Dendritic cell treated with granulocyte-macrophage colony-stimulating factor and Interleukin-4, amounts not matched to agents 40 ng/mL and 50 ng/mL, for 4 days (primary cell): ENCODE measurements around the gene PDGFC.
A peak's percentile ranks its signal among the peaks of the same experiment; 100 is the strongest.
"Not testable (repeated sequence)": the region's sequence is repeated elsewhere in the genome, so short reads cannot be mapped to it uniquely, and the experiment has no call there.

Experiments
- H3K27ac Mint-ChIP-seq: one replicate; pipeline ENCODE4 v1.8.0; 2022; ENCODE audit warnings: mild to moderate bottlenecking, mixed read lengths
- H3K27me3 Mint-ChIP-seq: one replicate; pipeline ENCODE4 v1.8.0; 2022; ENCODE audit warnings: mild to moderate bottlenecking, mixed read lengths
- H3K36me3 Mint-ChIP-seq: one replicate; pipeline ENCODE4 v1.8.0; 2022; ENCODE audit warnings: low read depth, mixed read lengths
- H3K4me1 Mint-ChIP-seq: one replicate; pipeline ENCODE4 v1.8.0; 2022; ENCODE audit warnings: low read depth, mixed read lengths
- H3K4me3 Mint-ChIP-seq: one replicate; pipeline ENCODE4 v1.8.0; 2022; ENCODE audit warnings: mild to moderate bottlenecking, moderate library complexity, mixed read lengths
- H3K9me3 Mint-ChIP-seq: one replicate; pipeline ENCODE4 v1.8.0; 2022; ENCODE audit warnings: mixed read lengths
- intact Hi-C: fragments of 100-400 bp; cut with micrococcal nuclease; formaldehyde crosslinking; loops from one replicate; pipeline ENCODE4 v1.15.0; 2022

PDGFC gene

GRCh38 chr4:156934259-156934635, 37.4 kb downstream of the PDGFC start:
- Mint-ChIP-seq H3K9me3 (peaks cover 20% of the 10 kb centered on the region), H3K4me1 (peaks cover 12% of the 10 kb centered on the region), H3K27me3 (no peaks in the 10 kb centered on the region), H3K4me3 (no peak overlapping the region), H3K36me3 (peaks cover 42% of the 10 kb centered on the region), H3K27ac (no peak overlapping the region)
- intact Hi-C loops, result no loop called here

GRCh38 chr4:156933633-156934258, 37.9 kb downstream of the PDGFC start:
- H3K4me3 Mint-ChIP-seq, result no peak overlapping the region
- H3K36me3 Mint-ChIP-seq, result peaks cover 42% of the 10 kb centered on the region
- no peaks in the 10 kb centered on the region for H3K27me3 Mint-ChIP-seq
- H3K4me1 Mint-ChIP-seq, result peaks cover 12% of the 10 kb centered on the region
- H3K27ac Mint-ChIP-seq, result peak overlapping the region; percentile 11
- H3K9me3 Mint-ChIP-seq, result peaks cover 20% of the 10 kb centered on the region
- intact Hi-C loops, result no loop called here

DNA sequence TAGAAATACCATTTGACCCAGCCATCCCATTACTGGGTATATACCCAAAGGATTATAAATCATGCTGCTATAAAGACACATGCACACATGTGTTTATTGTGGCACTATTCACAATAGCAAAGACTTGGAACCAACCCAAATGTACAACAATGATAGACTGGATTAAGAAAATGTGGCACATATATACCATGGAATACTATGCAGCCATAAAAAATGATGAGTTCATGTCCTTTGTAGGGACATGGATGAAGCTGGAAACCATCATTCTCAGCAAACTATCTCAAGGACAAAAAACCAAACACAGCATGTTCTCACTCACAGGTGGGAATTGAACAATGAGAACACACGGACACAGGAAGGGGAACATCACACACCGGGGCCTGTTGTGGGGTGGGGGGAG, 39.2 kb downstream of the PDGFC start:
- H3K4me1 Mint-ChIP-seq, result peaks cover 12% of the 10 kb centered on the region
- H3K36me3 Mint-ChIP-seq, result peaks cover 54% of the 10 kb centered on the region
- H3K27ac Mint-ChIP-seq, H3K27me3 Mint-ChIP-seq, intact Hi-C loops, H3K4me3 Mint-ChIP-seq: not testable (repeated sequence)
- H3K9me3 Mint-ChIP-seq, result peaks cover 34% of the 10 kb centered on the region

DNA sequence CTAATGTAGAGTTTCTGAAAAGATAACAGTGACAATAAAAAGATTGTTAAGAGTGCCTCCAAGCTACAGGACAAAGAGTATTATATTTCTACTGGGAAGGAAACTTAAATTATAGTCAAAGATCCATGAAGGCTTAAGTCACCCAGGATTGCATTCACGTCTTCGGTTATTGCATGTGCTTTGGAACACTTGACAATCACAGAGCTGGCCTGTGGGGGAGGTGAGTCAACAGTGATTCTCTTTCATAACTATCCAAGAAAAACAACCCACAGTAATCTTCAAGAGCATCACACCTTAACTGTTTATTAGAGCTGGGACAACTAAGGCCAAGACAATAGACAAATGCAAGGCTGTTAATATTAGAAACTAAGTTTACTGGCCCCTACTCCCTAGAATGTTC, 40.3 kb downstream of the PDGFC start:
- H3K36me3 Mint-ChIP-seq, result peaks cover 56% of the 10 kb centered on the region
- H3K27me3 Mint-ChIP-seq, result no peaks in the 10 kb centered on the region
- H3K9me3 Mint-ChIP-seq, result peaks cover 34% of the 10 kb centered on the region
- peaks cover 5% of the 10 kb centered on the region for H3K4me1 Mint-ChIP-seq
- no peak overlapping the region for H3K4me3 Mint-ChIP-seq
- H3K27ac Mint-ChIP-seq, result no peak overlapping the region
- intact Hi-C loops, result no loop called here

- intact Hi-C loops, result no loop called here
- Mint-ChIP-seq H3K27me3 (no peaks in the 10 kb centered on the region), H3K27ac (no peak overlapping the region), H3K4me1 (peaks cover 16% of the 10 kb centered on the region), H3K36me3 (peaks cover 61% of the 10 kb centered on the region), H3K9me3 (peaks cover 31% of the 10 kb centered on the region), H3K4me3 (no peak overlapping the region)
Measured at GRCh38 chr4:156929386-156930105, 42.1 kb downstream of the PDGFC start.

DNA sequence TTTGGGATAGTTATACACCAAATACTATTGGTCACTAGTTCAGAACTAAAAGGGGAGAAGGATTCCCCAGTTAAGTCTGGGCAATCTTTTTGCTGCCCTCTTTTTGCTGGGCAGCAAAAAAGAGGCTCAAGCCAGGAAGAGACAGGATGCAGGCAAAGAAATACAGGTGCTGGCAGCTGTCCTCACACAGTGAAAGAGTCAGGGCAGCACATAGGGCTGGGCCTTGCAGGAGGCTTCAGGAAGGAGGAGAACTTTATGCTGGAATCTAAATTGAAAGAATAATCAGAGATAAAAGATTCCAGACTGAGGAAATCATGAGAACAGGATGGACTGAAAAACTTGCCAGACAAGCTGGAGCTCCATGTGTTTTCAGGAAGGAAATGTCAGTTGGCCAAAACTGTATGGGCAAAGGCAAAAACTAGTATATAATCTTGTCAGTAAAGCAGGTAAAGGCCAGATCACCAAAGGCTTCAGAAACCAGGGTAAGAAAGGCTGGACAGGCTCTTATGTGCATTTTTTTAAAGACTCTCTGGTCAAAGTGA, 46.8 kb downstream of the PDGFC start:
- H3K27me3 Mint-ChIP-seq, result no peaks in the 10 kb centered on the region
- peaks cover 42% of the 10 kb centered on the region for H3K4me1 Mint-ChIP-seq
- no peak overlapping the region for H3K4me3 Mint-ChIP-seq
- H3K36me3 Mint-ChIP-seq, result peaks cover 77% of the 10 kb centered on the region
- H3K27ac Mint-ChIP-seq, result peak overlapping the region; percentile 10
- H3K9me3 Mint-ChIP-seq, result peaks cover 27% of the 10 kb centered on the region
- intact Hi-C loops, result no loop called here

DNA sequence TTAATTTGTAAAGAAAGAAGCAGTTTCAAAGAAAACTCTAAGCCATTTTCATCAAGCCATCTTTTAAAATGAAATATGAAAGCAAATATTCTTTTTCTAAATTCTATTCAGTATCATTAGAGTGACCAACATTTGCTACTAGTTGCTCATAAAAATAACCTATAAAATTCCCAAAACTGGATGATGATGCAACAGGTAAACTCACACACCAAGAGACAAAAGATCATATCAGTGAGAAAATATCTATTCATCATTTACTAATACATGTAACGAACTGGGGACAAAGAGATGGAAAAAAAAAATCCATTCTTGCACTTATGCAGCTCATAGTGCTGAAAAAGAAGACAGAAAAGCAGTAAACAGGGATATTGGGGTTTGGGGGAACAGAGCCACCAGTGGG, 48.1 kb downstream of the PDGFC start:
- H3K4me1 Mint-ChIP-seq, result peaks cover 44% of the 10 kb centered on the region
- peaks cover 29% of the 10 kb centered on the region for H3K9me3 Mint-ChIP-seq
- intact Hi-C loops, result no loop called here
- H3K36me3 Mint-ChIP-seq, result peaks cover 80% of the 10 kb centered on the region
- H3K27me3 Mint-ChIP-seq, result no peaks in the 10 kb centered on the region
- no peak overlapping the region for H3K4me3 Mint-ChIP-seq
- no peak overlapping the region for H3K27ac Mint-ChIP-seq

DNA sequence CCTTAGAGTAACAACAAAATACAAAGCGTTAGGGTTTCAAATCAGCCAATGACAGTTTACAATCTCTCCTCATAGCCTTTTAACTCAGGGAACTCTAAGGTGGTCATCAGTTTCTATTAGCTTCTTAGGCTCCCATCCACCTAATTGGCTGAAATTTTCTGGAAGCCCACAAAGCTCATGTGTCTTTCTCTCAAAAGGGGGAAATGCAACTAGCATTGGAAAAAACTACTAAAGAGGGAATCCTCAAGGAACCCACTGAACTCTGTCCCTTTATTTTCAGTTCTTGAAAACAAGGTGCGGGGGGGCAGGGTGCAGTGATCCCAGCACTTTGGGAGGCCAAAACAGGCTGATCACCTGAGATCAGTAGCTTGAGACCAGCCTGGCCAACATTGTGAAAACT, 56.4 kb downstream of the PDGFC start:
- peaks cover 35% of the 10 kb centered on the region for H3K9me3 Mint-ChIP-seq
- H3K4me3 Mint-ChIP-seq, result peak overlapping the region; percentile 60
- H3K27ac Mint-ChIP-seq, result peak overlapping the region; percentile 84
- intact Hi-C loops, result no loop called here
- peaks cover 46% of the 10 kb centered on the region for H3K36me3 Mint-ChIP-seq
- H3K27me3 Mint-ChIP-seq, result no peaks in the 10 kb centered on the region
- peaks cover 48% of the 10 kb centered on the region for H3K4me1 Mint-ChIP-seq

DNA sequence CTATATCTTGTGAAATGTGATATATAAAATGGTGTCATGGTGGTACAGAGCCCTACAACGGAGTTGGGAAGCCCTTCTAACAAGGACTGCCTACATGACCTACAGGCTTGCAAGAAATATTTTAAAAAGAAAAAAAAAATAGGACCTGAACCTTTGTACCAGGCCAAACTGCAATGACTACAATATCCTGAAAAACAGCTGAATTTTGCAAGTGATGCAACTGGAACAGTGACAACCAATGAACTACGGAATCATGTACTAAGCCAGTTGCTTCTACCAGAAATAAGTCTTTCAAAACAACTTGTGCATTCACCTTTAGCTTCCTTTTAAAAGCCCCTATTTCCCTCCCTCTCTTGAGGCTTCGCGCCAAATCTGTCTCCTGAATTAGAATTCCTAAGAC, 58.4 kb downstream of the PDGFC start:
- Mint-ChIP-seq H3K4me1 (peaks cover 50% of the 10 kb centered on the region), H3K36me3 (peaks cover 39% of the 10 kb centered on the region), H3K27me3 (no peaks in the 10 kb centered on the region), H3K27ac (no peak overlapping the region), H3K4me3 (no peak overlapping the region), H3K9me3 (peaks cover 28% of the 10 kb centered on the region)
- intact Hi-C loops, result no loop called here

DNA sequence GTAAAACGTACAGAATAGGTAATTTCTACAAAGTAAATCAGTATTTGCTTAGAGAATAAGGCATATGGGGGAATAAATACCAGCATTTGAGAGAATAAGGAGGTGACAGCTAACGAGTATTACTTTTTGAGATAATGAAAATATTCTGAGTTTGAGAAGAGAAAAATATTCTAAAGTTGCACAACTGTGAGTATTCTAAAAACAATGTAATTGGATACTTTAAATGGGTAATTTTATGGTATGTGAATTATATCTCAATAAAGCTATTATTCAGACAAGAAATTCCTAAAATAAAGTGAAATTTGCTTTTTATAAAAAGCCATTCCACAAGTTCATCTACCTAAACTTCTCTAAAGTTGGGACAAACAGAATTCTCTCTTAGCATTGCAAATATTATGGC, 62.6 kb downstream of the PDGFC start:
- no peak overlapping the region for H3K27ac Mint-ChIP-seq
- H3K9me3 Mint-ChIP-seq, result peaks cover 16% of the 10 kb centered on the region
- intact Hi-C loops, result no loop called here
- no peak overlapping the region for H3K4me3 Mint-ChIP-seq
- peaks cover 20% of the 10 kb centered on the region for H3K4me1 Mint-ChIP-seq
- no peaks in the 10 kb centered on the region for H3K27me3 Mint-ChIP-seq
- peaks cover 34% of the 10 kb centered on the region for H3K36me3 Mint-ChIP-seq

DNA sequence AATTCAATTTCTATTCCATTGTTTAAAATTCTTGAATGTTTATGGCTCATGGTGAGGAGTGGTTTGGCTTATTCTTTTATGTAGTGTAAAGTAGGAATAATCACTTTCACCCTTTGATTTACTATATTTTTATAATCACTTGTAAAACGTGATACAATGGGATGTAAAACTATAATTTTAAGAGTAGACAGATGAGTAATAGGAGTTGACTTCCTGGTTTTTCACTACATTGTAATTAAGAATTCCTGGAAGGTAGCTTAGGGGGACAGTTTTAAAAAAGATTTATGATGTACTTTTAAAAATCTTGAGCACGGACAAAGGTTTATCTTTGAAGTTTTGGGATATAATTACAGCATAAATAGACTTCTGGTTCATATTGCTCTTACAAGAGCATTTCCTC, 65.3 kb downstream of the PDGFC start:
- Mint-ChIP-seq H3K36me3 (peaks cover 17% of the 10 kb centered on the region), H3K27me3 (no peaks in the 10 kb centered on the region), H3K9me3 (no peaks in the 10 kb centered on the region), H3K4me1 (peaks cover 21% of the 10 kb centered on the region), H3K4me3 (no peak overlapping the region), H3K27ac (no peak overlapping the region)
- intact Hi-C loops, result no loop called here

DNA sequence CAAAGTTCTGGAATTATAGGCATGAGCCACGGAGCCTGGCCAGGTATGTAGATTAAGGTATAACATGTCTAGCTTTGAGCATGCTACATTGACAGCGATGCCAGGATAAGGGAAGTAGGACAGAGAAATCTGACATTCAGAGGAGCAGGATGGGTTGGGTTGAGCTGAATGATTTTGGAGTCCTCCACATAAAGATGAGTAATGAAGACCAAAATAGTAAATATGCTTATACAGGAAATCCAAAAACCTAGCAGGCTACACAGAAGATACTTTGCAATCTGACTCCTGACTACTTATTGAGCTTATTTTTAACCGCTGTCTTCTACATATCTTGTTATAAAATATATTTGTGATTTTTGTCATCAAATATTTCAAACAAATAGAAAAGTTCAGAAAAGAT, 69.7 kb downstream of the PDGFC start:
- intact Hi-C loops, result no loop called here
- H3K4me1 Mint-ChIP-seq, result peaks cover 40% of the 10 kb centered on the region
- no peaks in the 10 kb centered on the region for H3K27me3 Mint-ChIP-seq
- H3K27ac Mint-ChIP-seq, result peak overlapping the region; percentile 44
- no peaks in the 10 kb centered on the region for H3K9me3 Mint-ChIP-seq
- H3K4me3 Mint-ChIP-seq, result no peak overlapping the region
- peaks cover 7% of the 10 kb centered on the region for H3K36me3 Mint-ChIP-seq

- no peaks in the 10 kb centered on the region for H3K27me3 Mint-ChIP-seq
Measured at GRCh38 chr4:156898373-156899117, 73.1 kb downstream of the PDGFC start.

DNA sequence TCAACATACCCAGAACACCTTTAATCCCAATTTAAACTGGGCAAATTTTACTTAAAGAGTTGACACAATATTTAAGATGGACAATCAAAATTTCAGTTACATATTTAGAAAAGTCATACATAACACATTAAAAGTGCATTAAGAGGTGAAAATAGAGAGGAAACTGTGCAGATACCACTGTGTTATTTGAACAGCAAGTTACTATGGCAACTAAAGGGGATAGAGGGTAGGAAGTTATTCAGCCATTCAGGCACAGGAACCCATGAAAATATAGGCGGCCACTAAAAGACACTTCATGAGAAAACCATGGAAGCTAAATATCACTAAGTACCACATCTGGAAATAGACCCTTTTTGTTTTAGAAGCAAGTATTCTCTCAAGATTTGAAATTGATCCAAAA, 75.1 kb downstream of the PDGFC start:
- Mint-ChIP-seq H3K4me1 (peaks cover 39% of the 10 kb centered on the region), H3K9me3 (no peaks in the 10 kb centered on the region), H3K36me3 (peaks cover 7% of the 10 kb centered on the region), H3K27ac (no peak overlapping the region), H3K4me3 (no peak overlapping the region), H3K27me3 (no peaks in the 10 kb centered on the region)
- intact Hi-C loops, result loop anchor here (5.0 kb wide), 1 partner anchor 71 kb away; no protein-coding TSS in a partner anchor

More at GRCh38 chr4:156898373-156899117, 73.1 kb downstream of the PDGFC start:
- intact Hi-C loops, result loop anchor here (5.0 kb wide), 1 partner anchor 69 kb away; no protein-coding TSS in a partner anchor
- peak overlapping the region; percentile 57 for H3K4me3 Mint-ChIP-seq
- peaks cover 7% of the 10 kb centered on the region for H3K36me3 Mint-ChIP-seq
- peaks cover 45% of the 10 kb centered on the region for H3K4me1 Mint-ChIP-seq
- peak overlapping the region; percentile 59 for H3K27ac Mint-ChIP-seq
- H3K9me3 Mint-ChIP-seq, result no peaks in the 10 kb centered on the region
